MM.1S (cell line): ENCODE measurements around the gene UBR2.
"Not testable (repeated sequence)": the region's sequence is repeated elsewhere in the genome, so short reads cannot be mapped to it uniquely, and the experiment has no call there.

Experiments
- DNase-seq: peaks from one replicate; pipeline ENCODE4 v3.0.0-alpha.2; 2015
- H2AFZ ChIP-seq: fragments of 300-600 bp; sonication (generic); 2 replicates; pipeline ENCODE4 v1.6.0; 2016; ENCODE audit warnings: antibody characterized with exemption, low read length
- H3F3A ChIP-seq: fragments of 300-600 bp; sonication (generic); 2 replicates; pipeline ENCODE4 v1.6.1; 2016; ENCODE audit warnings: mild to moderate bottlenecking, antibody characterized with exemption, low read length, moderate library complexity, mixed read lengths; ENCODE audit not compliant: insufficient read depth
- H3K27ac ChIP-seq: fragments of 300-600 bp; sonication (generic); 2 replicates; pipeline ENCODE4 v1.5.1; 2016; ENCODE audit warnings: mild to moderate bottlenecking, low read length
- H3K27me3 ChIP-seq: fragments of 300-600 bp; sonication (generic); replicated peaks from 2 replicates; pipeline ENCODE4 v1.6.0; 2016; ENCODE audit warnings: low read length; ENCODE audit not compliant: insufficient read depth
- H3K36me3 ChIP-seq: fragments of 300-600 bp; sonication (generic); replicated peaks from 2 replicates; pipeline ENCODE4 v1.6.1; 2016; ENCODE audit warnings: mild to moderate bottlenecking, low read length, mixed read lengths; ENCODE audit not compliant: insufficient read depth
- H3K4me1 ChIP-seq: fragments of 300-600 bp; sonication (generic); 2 replicates; pipeline ENCODE4 v1.6.1; 2016; ENCODE audit warnings: low read length, mixed read lengths
- H3K4me2 ChIP-seq: fragments of 300-600 bp; sonication (generic); 2 replicates; pipeline ENCODE4 v1.6.0; 2016; ENCODE audit warnings: low read depth, low read length
- H3K4me3 ChIP-seq: fragments of 300-600 bp; sonication (generic); 2 replicates; pipeline ENCODE4 v1.5.1; 2016; ENCODE audit warnings: low read length, mixed read lengths
- H3K79me2 ChIP-seq: fragments of 300-600 bp; sonication (generic); 2 replicates; pipeline ENCODE4 v1.6.1; 2016; ENCODE audit warnings: mixed run types, low read length, mixed read lengths
- H3K9ac ChIP-seq: fragments of 300-600 bp; sonication (generic); 2 replicates; pipeline ENCODE4 v1.6.1; 2016; ENCODE audit warnings: low read length, mixed read lengths
- H3K9me2 ChIP-seq: fragments of 300-600 bp; sonication (generic); replicated peaks from 2 replicates; pipeline ENCODE4 v1.6.1; 2016; ENCODE audit warnings: mild to moderate bottlenecking, low read length, mixed read lengths; ENCODE audit not compliant: insufficient read depth
- H3K9me3 ChIP-seq: fragments of 300-600 bp; sonication (generic); replicated peaks from 2 replicates; pipeline ENCODE4 v1.6.1; 2016; ENCODE audit warnings: mild to moderate bottlenecking, low read length, mixed read lengths; ENCODE audit not compliant: insufficient read depth
- H4K20me1 ChIP-seq: fragments of 300-600 bp; sonication (generic); 2 replicates; pipeline ENCODE4 v1.6.1; 2016; ENCODE audit warnings: mild to moderate bottlenecking, low read length, moderate library complexity, mixed read lengths; ENCODE audit not compliant: insufficient read depth
- CTCF ChIP-seq: fragments of 300-600 bp; sonication (generic); IDR thresholded peaks from 2 replicates; pipeline ENCODE4 v1.5.1; 2016; ENCODE audit warnings: antibody characterized with exemption, low read length, mixed read lengths
- EZH2 ChIP-seq: fragments of 300-600 bp; sonication (generic); optimal IDR thresholded peaks from 2 replicates; pipeline ENCODE3; 2017; ENCODE audit warnings: low read depth, mild to moderate bottlenecking, antibody characterized with exemption, low read length, mixed read lengths
- EZH2phosphoT487 ChIP-seq: fragments of 300-600 bp; sonication (generic); IDR thresholded peaks from 2 replicates; pipeline ENCODE4 v1.6.1; 2018; ENCODE audit warnings: antibody characterized with exemption, low read length

Gene UBR2

GRCh38 chr6:42727087-42727611 lies 163.3 kb downstream of the UBR2 start:
- Histone ChIP-seq H3K27ac (no peak overlapping the region), H3K36me3 (no peaks in the 10 kb centered on the region), H4K20me1 (no peaks in the 10 kb centered on the region), H3K4me2 (peak overlapping the region; percentile 90), H3F3A (0 out of 2 replicates have a peak, but pooled peaks cover 3% of the 10 kb centered on the region), H3K9ac (peak overlapping the region; percentile 29; the same call in 1 of the 2 replicates), H3K4me1 (peaks cover 10% of the 10 kb centered on the region), H3K79me2 (no peaks in the 10 kb centered on the region), H2AFZ (peak overlapping the region; percentile 87), H3K9me3 (no peaks in the 10 kb centered on the region), H3K9me2 (no peaks in the 10 kb centered on the region), H3K27me3 (no peaks in the 10 kb centered on the region), H3K4me3 (peak overlapping the region; percentile 55)
- TF ChIP-seq CTCF, result no peak
- TF ChIP-seq EZH2phosphoT487, result no peak
- no peak for TF ChIP-seq EZH2
- no peak for DNase-seq

DNA sequence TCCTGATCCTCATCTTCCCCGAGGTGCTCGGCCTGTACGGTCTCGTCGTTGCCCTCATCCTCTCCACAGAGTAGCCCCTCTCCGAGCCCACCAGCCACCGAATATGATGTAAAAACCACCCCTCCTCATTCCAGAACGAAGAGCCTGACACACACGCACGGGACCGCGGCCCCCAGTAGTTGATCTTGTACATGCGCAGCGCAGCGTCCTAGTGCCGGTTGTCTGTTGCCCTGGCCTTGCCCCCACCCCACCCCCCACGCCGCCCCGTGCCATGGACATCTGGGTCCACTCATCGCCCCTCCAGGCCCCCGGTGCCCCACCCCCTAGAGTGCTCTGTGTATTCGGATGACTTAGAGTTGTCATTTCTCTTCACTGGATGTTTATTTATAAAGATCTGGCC lies 163.8 kb downstream of the UBR2 start:
- Histone ChIP-seq H3K79me2 (no peaks in the 10 kb centered on the region), H2AFZ (no peak overlapping the region), H4K20me1 (no peaks in the 10 kb centered on the region), H3K4me1 (peaks cover 10% of the 10 kb centered on the region), H3F3A (0 out of 2 replicates have a peak, but pooled peaks cover 3% of the 10 kb centered on the region), H3K4me3 (no peak overlapping the region), H3K27me3 (no peaks in the 10 kb centered on the region), H3K36me3 (no peaks in the 10 kb centered on the region), H3K9me2 (no peaks in the 10 kb centered on the region), H3K27ac (no peak overlapping the region), H3K4me2 (no peak overlapping the region), H3K9ac (no peak overlapping the region), H3K9me3 (no peaks in the 10 kb centered on the region)
- no peak for TF ChIP-seq CTCF
- TF ChIP-seq EZH2phosphoT487, result no peak
- TF ChIP-seq EZH2, result no peak
- DNase-seq, result no peak

- H3K79me2 ChIP-seq, result no peaks in the 10 kb centered on the region
- no peak overlapping the region for H3K9ac ChIP-seq
- H2AFZ ChIP-seq, result no peak overlapping the region
- no peaks in the 10 kb centered on the region for H3K27me3 ChIP-seq
- no peaks in the 10 kb centered on the region for H4K20me1 ChIP-seq
- no peaks in the 10 kb centered on the region for H3K9me3 ChIP-seq
- DNase-seq, result no peak
- H3F3A ChIP-seq, result 0 out of 2 replicates have a peak, but pooled peaks cover 3% of the 10 kb centered on the region
- no peak for TF ChIP-seq EZH2phosphoT487
- TF ChIP-seq EZH2, result no peak
- TF ChIP-seq CTCF, result no peak
- no peaks in the 10 kb centered on the region for H3K36me3 ChIP-seq
- no peak overlapping the region for H3K4me2 ChIP-seq
- peaks cover 10% of the 10 kb centered on the region for H3K4me1 ChIP-seq
- H3K4me3 ChIP-seq, result no peak overlapping the region
- H3K9me2 ChIP-seq, result no peaks in the 10 kb centered on the region
- H3K27ac ChIP-seq, result no peak overlapping the region
Observed at GRCh38 chr6:42729731-42730130, 165.9 kb downstream of the UBR2 start.

- H3K79me2 ChIP-seq, H3K9me3 ChIP-seq, H3K27ac ChIP-seq, H3K4me1 ChIP-seq, H3K9me2 ChIP-seq, H4K20me1 ChIP-seq, H3K4me3 ChIP-seq, H3K36me3 ChIP-seq, DNase-seq, H3K27me3 ChIP-seq, H2AFZ ChIP-seq, H3F3A ChIP-seq, H3K4me2 ChIP-seq, H3K9ac ChIP-seq: not testable (repeated sequence)
Observed at GRCh38 chr6:42733867-42734481, 170.1 kb downstream of the UBR2 start.
